Upper lobe of right lung (tissue), 1 donor: Measurements from ENCODE around the gene METTL17. TPM values are rescaled to one million over a fixed set of nuclear protein-coding genes. Genes with fewer than 3 reads are reported as not detected.

Experiments used
- ATAC-seq: fragments of 200-7000 bp; cut with Tn5 transposase; one replicate; pipeline ENCODE4 v1.9.1; 2020; ENCODE audit warnings: mild to moderate bottlenecking, moderate library complexity
- DNase-seq: peaks from one replicate; pipeline ENCODE4 v3.0.0-alpha.2; 2020
- H3K27ac ChIP-seq: fragments of 200-600 bp; one replicate; pipeline ENCODE4 v1.8.0; 2022
- H3K27me3 ChIP-seq: fragments of 200-600 bp; one replicate; pipeline ENCODE4 v1.8.0; 2022; ENCODE audit warnings: mild to moderate bottlenecking
- H3K36me3 ChIP-seq: fragments of 200-600 bp; one replicate; pipeline ENCODE4 v1.8.0; 2022
- H3K4me1 ChIP-seq: fragments of 200-600 bp; one replicate; pipeline ENCODE4 v1.8.0; 2022
- H3K4me3 ChIP-seq: fragments of 200-600 bp; one replicate; pipeline ENCODE4 v1.8.0; 2022; ENCODE audit warnings: mild to moderate bottlenecking
- H3K9me3 ChIP-seq: fragments of 200-600 bp; one replicate; pipeline ENCODE4 v1.8.0; 2022
- intact Hi-C: fragments of 100-400 bp; cut with DNase I; formaldehyde crosslinking; loops from one replicate; pipeline ENCODE4 v1.11.0; 2022
- total RNA-seq: library from RNA; stranded (reverse); fragmentation: NEBNext Ultra II Directional; extraction: Animal tissue kit (Norgen Biotek cat#: 25700); gene quantifications from one replicate; pipeline ENCODE4 v1.2.1, GENCODE V29; 2021
- TF ChIP-seq, protein P1 (sequence below): fragments of 200-600 bp; IDR thresholded peaks from one replicate; pipeline ENCODE4 v1.8.0; 2022; ENCODE audit warnings: antibody characterized with exemption
- donor health status: DM: no; HTN: yes; CAD: no; lungs with severe emphysema.

METTL17 gene
- total RNA-seq, 1 donor from 2014 or later = 51.0 TPM

DNA sequence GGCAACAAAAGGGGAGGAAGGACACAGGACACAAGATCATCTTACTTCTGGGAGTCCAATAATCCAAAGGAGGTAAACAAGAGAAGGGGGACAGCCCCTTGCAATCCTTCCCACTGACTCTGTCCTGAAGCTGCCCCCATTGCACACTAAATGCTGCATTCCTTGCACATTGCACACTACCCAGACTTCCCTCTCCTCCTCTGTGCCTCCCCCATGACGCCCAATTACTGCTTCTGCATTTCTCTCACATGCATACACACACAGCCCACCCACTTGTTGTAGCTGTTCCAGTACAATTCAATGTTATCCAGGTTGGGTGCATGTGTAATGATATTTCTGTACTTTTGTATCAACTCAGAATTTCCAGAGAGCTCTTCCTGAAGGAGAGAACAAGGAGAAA, 29.6 kb downstream of the METTL17 start:
- Histone ChIP-seq H3K27ac (no peak overlapping the region), H3K4me1 (peaks cover 17% of the 10 kb centered on the region), H3K36me3 (peaks cover 50% of the 10 kb centered on the region), H3K4me3 (no peak overlapping the region), H3K9me3 (no peaks in the 10 kb centered on the region), H3K27me3 (no peaks in the 10 kb centered on the region)
- DNase-seq (no peak), ATAC-seq (peak; percentile 27)
- intact Hi-C loops = loop anchor here (5.0 kb wide), 1 partner anchor 73 kb away; no protein-coding TSS in a partner anchor
- TF ChIP-seq, protein P1, sequence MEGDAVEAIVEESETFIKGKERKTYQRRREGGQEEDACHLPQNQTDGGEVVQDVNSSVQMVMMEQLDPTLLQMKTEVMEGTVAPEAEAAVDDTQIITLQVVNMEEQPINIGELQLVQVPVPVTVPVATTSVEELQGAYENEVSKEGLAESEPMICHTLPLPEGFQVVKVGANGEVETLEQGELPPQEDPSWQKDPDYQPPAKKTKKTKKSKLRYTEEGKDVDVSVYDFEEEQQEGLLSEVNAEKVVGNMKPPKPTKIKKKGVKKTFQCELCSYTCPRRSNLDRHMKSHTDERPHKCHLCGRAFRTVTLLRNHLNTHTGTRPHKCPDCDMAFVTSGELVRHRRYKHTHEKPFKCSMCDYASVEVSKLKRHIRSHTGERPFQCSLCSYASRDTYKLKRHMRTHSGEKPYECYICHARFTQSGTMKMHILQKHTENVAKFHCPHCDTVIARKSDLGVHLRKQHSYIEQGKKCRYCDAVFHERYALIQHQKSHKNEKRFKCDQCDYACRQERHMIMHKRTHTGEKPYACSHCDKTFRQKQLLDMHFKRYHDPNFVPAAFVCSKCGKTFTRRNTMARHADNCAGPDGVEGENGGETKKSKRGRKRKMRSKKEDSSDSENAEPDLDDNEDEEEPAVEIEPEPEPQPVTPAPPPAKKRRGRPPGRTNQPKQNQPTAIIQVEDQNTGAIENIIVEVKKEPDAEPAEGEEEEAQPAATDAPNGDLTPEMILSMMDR = no peak

DNA sequence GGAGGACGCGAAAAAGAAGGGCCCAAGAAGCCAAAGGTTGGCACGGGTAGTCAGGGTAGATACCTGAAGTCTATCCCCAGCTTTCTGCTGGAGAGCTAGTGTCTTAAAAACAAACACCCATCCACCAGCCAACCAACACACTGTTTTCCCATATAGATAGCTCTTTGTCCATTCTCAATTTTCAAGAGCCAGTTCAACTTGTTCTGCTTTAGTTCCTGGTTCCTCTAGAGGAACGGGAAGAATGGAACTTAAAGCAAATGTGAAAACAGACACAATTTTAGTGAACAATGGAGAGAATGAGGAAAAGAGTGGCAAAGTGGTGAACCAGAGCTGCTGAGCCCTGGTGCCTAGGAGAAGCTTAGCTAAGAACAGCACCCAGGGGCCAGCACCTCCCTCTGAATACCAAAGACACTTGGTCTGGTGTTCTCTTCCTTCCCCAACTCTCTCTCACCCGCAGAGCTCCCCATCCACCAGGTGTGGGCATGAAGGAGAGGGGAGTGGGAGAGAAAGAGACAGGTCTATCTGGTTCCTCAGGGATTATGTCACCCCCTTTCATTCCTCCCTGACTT, 31.3 kb downstream of the METTL17 start:
- no peak overlapping the region for H3K4me3 ChIP-seq
- ATAC-seq (no peak), DNase-seq (no peak)
- intact Hi-C loops = no loop called here
- no peaks in the 10 kb centered on the region for H3K27me3 ChIP-seq
- TF ChIP-seq, protein P1 = no peak
- no peak overlapping the region for H3K27ac ChIP-seq
- H3K9me3 ChIP-seq = no peaks in the 10 kb centered on the region
- H3K36me3 ChIP-seq = peaks cover 50% of the 10 kb centered on the region
- peaks cover 17% of the 10 kb centered on the region for H3K4me1 ChIP-seq

DNA sequence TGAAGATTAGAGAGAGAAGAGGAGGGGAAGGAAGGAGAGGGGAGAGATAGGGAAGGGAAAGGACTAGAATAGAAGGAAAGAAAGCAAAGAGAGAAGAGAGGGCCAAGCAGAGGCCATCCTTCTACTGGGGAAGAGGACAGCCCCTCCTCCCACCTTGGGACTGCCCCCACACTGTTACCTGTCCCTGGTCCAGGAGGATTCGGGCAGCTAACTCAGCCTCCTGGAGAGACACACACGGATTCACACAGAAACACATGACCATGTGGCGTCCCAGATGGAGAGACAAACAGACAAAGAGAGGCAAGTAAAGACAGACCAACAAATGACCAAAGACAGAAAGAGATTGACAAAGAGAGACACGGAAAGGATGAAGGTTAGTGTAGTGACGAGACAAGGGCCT, 32.9 kb downstream of the METTL17 start:
- Histone ChIP-seq H3K36me3 (peaks cover 41% of the 10 kb centered on the region), H3K4me3 (peak overlapping the region; percentile 86), H3K4me1 (peaks cover 22% of the 10 kb centered on the region), H3K9me3 (no peaks in the 10 kb centered on the region), H3K27me3 (no peaks in the 10 kb centered on the region), H3K27ac (peak overlapping the region; percentile 17)
- ATAC-seq (no peak), DNase-seq (no peak)
- intact Hi-C loops = no loop called here
- TF ChIP-seq, protein P1 = no peak

DNA sequence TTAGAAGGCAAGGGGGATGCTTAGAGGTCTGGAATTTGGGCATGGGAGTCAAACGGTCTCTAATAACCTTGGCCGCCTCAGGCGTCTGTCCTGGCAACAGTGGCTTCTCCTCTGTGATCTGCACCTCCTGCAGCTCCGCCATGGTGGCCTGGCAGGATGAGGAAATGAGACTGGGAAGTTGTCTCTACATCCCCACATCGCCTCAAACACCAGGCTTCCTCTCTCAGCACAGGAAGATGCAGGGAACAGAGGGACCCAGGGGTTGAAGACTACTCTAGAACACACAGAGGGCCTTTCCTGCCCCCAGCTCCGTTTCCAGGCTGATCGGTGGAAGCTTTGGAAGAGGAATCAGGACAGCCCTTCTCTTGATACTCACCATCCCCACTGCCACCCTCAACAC, 33.4 kb downstream of the METTL17 start:
- peaks cover 22% of the 10 kb centered on the region for H3K4me1 ChIP-seq
- intact Hi-C loops = no loop called here
- no peak for DNase-seq

DNA sequence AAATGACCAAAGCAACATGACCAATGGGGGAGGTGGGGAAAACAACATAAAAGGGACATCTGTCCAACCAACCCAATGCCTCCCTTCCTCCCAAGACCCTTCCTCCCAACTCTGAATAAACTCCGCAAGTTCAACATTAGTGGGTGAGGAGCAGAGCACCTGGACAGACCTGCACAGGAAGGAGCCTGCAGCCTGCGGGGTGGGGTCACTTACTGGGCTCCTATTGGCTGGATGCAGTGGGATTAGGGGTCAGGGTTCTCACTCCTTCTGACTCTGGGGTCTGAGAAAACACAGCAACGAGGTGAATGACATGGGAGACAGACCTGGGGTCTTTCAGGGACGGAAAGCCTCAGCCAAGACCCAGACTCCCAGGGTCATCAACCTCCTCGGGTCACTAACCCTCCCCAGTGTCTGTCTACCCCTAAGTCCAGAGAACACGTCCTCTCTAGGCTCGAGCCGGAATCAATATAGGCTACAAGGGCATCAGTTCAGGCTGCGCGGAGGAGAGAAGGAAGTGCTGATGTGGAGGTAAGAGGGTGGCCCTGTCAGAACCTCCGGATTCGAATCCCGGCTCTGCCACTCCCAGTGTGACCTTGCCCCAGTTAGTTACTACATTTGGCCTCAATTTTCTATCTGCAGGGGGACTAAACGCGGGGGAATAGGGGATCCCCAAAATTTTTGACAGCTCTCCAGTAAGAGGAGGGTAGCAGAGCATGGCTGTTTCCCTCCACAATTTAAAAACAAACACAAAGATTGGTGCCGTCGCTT, 34.2 kb downstream of the METTL17 start:
- no peak for ATAC-seq
- Histone ChIP-seq H3K27me3 (no peaks in the 10 kb centered on the region), H3K4me3 (peak overlapping the region; percentile 86), H3K9me3 (no peaks in the 10 kb centered on the region), H3K27ac (peak overlapping the region; percentile 88), H3K36me3 (peaks cover 29% of the 10 kb centered on the region), H3K4me1 (peaks cover 18% of the 10 kb centered on the region)
- no peak for DNase-seq
- intact Hi-C loops = no loop called here
- TF ChIP-seq, protein P1 = no peak

More for the DNA sequence above, 33.4 kb downstream of the METTL17 start:
- Histone ChIP-seq H3K4me3 (peak overlapping the region; percentile 86), H3K36me3 (peaks cover 37% of the 10 kb centered on the region), H3K27ac (peak overlapping the region; percentile 88), H3K9me3 (no peaks in the 10 kb centered on the region), H3K27me3 (no peaks in the 10 kb centered on the region)
- ATAC-seq = peak; percentile 10
- TF ChIP-seq, protein P1 = no peak
